ENCODE data around the gene PIGT.

Gene PIGT

DNA sequence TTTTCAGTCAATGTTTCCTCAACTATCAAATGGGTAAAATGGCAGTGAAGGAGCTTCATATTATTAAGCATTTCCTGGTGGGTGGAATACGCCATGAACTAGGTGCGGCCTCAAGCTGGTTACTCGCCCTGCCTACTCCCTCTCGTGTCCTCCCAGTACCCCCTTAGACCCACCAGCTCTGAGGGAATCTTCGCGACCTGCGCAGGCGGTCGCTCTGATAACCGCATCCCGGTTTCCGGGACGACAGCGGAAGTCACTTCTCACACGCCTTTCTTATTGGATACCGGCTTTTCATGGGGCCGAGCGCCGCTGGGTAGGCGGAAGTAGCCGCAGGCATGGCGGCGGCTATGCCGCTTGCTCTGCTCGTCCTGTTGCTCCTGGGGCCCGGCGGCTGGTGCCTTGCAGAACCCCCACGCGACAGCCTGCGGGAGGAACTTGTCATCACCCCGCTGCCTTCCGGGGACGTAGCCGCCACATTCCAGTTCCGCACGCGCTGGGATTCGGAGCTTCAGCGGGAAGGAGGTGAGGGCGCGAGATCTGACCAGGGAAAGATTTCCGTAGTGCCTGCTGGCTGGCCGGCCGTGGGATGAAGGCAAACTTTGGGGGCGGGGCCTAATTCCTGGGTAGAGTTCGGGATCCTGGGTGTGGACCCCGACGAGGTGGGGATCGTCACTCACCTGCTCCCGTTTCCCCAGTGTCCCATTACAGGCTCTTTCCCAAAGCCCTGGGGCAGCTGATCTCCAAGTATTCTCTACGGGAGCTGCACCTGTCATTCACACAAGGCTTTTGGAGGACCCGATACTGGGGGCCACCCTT is at the start of gene PIGT:
PIGT (plus strand) TSS at position 320 of the 816 bp plus-strand sequence; CDS start at position 336, 16 bp downstream.
- peak; percentile 94 for DNase-seq (ENCODE audit: low spot score)

GRCh38 chr20:45366192-45366591 is 49.7 kb upstream of the PIGT start:
- DNase-seq (ENCODE audit: low spot score) = no peak

- DNase-seq (ENCODE audit: low spot score) = no peak
Measured at GRCh38 chr20:45366631-45367030, 49.3 kb upstream of the PIGT start.

DNA sequence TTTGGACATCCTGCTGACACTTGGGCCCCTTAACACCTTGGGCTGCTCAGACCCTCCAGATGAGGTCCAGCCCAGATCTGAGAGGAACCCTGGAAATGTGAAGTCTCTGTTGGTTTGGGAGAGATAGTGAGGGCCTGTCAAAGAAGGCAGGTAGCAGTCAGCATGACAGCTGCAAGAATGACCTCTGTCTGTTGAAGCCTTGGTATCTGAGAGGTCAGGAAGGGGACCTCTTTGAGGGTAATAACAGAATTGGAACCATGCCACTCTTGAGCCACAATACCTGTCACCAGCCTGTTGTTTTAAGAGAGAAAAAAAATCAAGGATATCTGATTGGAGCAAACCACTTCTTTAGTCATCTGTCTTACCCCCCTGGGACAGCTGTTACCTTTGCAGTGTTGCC is 48.8 kb upstream of the PIGT start:
- no peak for DNase-seq (ENCODE audit: low spot score)

DNA sequence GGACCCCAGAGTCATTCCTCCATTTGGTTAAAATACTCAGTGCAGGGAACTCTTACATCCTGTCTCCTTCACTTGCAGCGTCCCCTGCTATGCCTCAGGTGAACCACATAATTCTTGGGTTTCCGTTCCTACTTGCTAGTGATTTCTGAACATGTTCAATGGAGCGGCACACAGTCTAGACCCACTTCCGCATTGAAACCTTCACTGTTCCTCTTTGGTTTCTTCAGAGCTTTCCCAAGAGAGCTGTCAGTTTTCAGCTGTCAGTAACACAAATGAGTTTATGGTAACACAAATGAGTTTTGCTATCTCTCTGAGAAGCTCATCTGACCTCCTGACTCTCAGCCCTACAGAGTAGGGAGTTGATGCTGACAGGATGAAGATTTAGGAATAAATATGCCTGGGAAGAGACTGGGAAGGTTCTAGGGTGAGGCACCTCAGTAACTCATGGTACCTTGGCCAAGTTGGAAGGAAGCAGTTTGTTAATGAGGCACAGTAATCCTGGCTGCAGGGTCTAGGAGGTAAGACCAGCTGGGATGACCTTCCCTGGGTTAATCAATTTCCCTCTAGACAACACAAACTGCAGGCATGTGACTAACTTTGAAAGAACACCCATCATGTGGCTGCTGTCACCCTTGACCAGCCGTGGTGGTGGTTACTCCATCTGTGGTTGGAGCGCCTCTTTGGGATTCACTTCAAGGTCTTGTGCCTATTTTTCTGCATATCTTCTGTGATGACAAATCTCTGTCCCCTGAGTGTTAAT is 47.5 kb upstream of the PIGT start:
- no peak for DNase-seq (ENCODE audit: low spot score)

- no peak for DNase-seq (ENCODE audit: low spot score)
Measured at GRCh38 chr20:45370571-45371160, 45.3 kb upstream of the PIGT start.

- no peak for DNase-seq (ENCODE audit: low spot score)
Measured at GRCh38 chr20:45372241-45372640, 43.7 kb upstream of the PIGT start.

DNA sequence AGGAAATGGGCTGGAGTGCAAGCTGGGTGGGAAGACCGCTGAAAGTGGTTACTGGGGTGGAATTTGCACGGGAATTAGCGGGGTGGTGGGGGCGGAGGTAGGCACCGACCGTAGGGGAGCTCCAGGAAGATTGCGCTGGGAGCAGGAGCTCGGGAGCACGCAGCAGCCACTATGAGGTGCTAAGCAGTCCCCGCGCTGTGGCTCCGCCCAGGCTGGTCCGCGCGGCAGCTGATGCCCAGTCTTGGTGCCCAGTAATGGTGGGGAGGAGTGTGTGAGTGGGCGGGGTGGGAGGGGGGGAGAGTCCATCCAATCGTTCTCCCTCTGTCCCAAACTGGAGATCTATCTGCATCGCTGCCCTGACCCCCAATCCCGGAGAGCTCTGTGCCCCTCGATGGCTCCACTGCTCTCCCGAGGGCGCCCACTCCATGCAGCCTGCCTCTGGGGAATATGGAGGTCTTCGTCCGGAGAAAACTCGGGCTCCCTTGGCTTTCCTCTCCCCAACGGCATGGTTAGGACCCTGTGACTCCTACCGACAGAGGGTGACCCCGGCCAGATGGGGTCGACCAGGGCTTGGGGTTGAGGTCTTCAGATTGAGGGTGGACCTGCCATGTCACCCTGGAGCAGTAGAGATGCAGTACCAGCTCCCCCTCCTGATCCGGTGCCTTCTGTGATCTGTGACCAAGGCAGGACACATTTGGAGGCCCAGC is 43.1 kb upstream of the PIGT start:
- no peak for DNase-seq (ENCODE audit: low spot score)

DNA sequence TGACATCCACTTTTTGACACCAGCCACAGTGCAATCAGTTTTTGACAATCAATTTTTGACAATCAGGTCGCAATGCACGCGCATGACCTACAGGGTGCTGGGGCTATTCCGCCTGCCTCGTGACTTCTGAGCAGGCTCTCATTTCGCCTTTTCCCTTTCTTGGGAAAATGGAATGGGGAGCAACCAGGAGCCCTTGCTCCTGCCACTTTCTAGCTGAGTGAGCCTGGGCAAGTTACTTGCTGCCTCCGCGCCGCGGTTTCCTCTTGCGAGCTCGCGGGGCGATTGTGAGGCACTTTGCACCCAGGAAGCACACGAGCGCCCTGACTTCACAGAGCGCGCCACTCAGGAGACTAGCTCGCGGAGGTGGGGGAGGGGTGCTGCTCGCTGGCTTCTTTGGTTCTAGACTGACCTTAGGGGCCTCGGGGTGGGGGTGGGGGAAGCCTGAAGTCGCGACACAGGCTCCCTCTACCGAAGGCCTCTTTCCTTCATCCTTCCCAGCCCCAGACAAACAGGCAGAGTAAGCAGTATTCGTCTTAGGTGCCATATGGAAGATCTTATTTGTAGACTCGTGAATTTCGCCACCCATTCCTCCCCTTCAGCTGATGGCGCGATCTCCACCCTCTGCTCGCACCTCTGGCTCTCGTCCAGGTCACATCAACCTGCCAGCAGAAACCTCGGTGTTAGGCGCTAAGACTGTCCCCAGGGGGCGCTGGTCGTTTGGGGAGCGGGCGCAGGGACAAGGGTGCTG is 42.4 kb upstream of the PIGT start:
- DNase-seq (ENCODE audit: low spot score) = peak; percentile 79

GRCh38 chr20:45374101-45374467 is 41.9 kb upstream of the PIGT start:
- no peak for DNase-seq (ENCODE audit: low spot score)

DNA sequence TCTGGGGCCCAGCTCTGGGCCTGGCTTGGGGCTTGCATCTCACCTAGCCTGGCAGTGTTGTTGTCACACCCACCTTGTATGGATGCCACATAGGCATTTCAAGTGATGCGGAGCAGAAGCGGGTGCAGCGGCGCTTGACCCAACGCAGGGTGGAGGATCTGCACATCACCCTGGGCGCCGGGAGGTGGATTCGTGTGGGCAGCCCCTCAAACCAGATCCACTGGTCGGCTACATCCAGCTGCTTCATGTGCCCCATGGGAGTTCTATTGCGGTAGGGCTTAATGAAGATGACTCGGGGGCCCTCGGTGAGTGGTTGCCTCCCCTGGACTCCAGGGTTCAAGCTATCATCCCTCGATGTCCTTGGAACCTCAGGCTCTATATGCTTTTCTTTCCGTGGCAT is 41.0 kb upstream of the PIGT start:
- DNase-seq (ENCODE audit: low spot score) = no peak

- no peak for DNase-seq (ENCODE audit: low spot score)
Measured at GRCh38 chr20:45377269-45377668, 38.7 kb upstream of the PIGT start.

DNA sequence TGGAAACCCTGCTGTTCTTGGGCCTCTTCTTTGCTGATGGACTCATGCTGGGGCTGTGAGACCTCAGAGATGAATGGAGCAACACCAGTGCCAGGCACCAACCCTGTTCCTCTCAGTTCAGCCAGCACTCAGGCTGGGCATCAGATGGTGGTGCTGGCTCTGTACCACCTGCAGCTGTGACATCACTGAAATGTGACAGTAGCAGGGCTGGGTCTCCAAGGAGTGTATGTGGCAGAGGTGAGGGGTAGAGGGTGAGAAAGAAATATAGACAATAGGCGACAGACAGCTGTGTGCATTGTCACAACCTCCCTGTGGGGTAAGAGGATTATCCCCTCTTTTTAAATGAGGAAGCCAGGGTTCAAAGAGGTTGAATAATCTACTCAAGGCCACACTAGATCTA is 37.8 kb upstream of the PIGT start, which contains the start of gene TP53TG5:
TP53TG5 (minus strand) TSS at position 135 of the 400 bp plus-strand sequence; CDS start at position 46, 89 bp downstream.
- no peak for DNase-seq (ENCODE audit: low spot score)

- DNase-seq (ENCODE audit: low spot score) = no peak
Measured at GRCh38 chr20:45387274-45387673, 28.7 kb upstream of the PIGT start.

DNA sequence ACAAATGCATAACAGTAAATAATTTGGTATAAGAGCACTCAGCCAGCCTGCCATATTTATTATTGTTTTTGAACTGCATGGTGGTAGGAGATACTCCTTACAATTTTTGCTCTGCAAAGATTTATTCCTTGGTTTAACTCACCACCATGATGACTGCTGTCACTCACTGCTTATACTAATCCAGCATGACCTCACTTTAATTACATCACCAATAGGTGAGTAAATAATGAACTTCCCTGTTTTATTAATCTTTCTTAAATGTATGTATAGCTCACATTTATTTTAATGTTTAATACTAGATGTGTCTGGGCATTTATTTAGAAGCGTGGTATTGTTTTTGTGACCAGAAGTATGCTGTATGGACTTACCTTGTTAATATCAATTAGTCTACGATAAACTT is 25.0 kb upstream of the PIGT start:
- DNase-seq (ENCODE audit: low spot score) = no peak

DNA sequence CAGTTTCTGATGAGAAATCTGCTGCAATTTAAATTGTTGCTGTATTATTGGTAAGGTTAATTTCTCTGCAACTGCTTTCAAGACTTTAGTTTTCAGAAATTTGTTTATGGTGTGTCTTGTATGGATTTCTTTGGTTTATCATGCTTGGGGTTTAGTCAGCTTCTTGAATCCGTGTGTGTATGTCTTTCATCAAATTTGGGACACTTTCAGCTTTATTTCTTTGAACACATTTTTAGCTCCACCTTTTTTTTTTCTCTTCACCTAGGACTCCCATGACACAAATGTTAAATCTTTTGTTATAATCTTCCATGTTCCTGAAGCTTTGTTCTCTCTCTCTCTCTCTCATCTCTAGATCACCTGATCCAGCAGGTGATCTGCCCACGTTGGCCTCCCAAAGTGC is 24.4 kb upstream of the PIGT start:
- no peak for DNase-seq (ENCODE audit: low spot score)

GRCh38 chr20:45392733-45393132 is 23.2 kb upstream of the PIGT start:
- DNase-seq (ENCODE audit: low spot score) = peak; percentile 23

DNA sequence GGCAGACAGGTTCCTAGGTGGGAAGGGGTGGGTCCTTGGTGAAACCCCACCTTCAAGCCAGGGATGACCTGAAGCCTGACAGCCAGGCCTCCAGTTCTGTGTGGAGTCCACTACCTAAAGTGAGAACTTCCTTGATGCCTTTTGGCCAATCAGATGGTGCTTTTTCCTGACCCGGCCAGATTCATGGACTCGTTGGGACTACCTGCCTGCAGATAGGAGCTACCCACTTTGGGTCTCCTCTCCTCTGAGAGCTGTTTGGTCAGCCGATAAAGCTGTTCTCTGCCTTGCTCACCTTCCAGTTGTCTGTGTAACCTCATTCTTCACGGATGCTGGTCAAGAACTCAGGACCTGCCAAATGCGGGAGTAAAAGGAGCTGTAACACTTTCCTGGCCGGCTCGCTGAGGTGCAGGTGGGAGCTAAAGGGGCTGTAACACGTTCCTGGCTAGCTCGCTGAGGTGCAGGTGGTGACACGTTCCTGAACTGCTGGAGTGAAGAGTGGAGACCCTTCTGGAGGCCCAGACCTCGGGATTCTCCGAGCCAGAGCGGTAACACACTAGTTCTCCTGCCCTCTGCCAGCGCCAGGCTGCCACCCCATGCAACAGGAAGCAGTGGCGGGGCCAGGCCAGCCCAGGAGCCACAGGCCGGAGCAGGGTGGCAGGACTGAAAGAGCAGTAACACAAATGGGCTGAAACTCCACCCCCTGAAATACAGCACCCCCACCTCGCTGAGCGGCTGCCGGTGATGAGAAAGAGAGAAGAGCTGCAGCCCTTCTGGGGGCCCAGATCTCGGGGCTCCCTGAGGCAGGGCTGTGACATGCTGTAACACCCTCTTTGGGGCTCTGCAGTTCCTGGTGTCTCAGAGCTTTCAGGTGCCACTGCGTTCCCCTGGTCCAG is 21.5 kb upstream of the PIGT start:
- no peak for DNase-seq (ENCODE audit: low spot score)

DNA sequence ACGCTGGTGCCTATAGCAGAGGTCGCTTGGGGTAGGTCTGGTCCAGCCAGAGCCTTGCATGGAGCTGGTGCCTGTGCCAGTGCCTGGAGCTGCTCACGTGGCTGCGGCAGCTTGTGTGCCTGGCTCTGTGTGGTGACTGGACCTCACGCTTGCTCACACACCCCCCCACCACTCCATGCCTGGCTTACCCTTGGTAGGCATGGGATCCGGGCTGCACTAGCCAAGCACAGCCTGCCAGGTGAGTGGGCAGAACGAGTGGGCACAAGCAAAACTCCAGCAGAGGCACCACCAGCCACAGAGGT is 20.9 kb upstream of the PIGT start:
- DNase-seq (ENCODE audit: low spot score) = no peak

DNA sequence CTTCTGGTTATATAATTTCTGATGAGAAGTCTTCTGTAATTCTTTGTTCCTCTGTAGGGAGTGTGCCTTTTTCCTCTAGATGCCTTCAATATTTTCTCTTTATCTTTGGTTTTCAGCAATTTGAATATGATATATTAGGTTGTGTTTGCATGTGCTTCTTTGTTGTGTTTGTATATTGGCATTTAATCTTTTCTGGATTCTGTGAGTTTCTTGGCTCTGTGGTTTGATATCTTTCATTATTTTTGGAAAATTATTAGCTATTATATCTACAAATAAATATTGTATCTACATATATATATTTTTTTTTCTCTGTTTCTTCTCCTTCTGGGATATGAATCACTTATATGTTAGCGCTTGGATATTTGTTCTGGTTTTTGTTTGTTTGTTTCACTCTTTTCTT is 16.9 kb upstream of the PIGT start:
- DNase-seq (ENCODE audit: low spot score) = no peak

Measured in SW480 (cell line).